Neural progenitor cell (in vitro differentiated cells): ENCODE data around the gene GALNT7. TPM values are rescaled to one million over a fixed set of nuclear protein-coding genes. Genes with fewer than 3 reads are reported as not detected.

Experiments
- DNase-seq: peaks from one replicate; pipeline ENCODE4 v3.0.0-alpha.2; 2016; ENCODE audit warnings: low spot score
- H2AFZ ChIP-seq: fragments of 200-600 bp; sonication (generic); replicated peaks from 2 replicates; pipeline ENCODE4 v1.6.1; 2016; ENCODE audit warnings: antibody characterized with exemption
- H3F3A ChIP-seq: fragments of 200-600 bp; sonication (generic); 2 replicates; pipeline ENCODE4 v1.6.1; 2016; ENCODE audit warnings: antibody characterized with exemption, low read depth
- H3K27ac ChIP-seq: fragments of 200-600 bp; sonication (generic); 2 replicates; pipeline ENCODE4 v1.5.1; 2016; ENCODE audit warnings: mild to moderate bottlenecking
- H3K27me3 ChIP-seq: fragments of 200-600 bp; sonication (generic); 2 replicates; pipeline ENCODE4 v1.6.1; 2016; ENCODE audit warnings: mild to moderate bottlenecking, moderate library complexity
- H3K36me3 ChIP-seq: fragments of 200-600 bp; sonication (generic); 2 replicates; pipeline ENCODE4 v1.5.1; 2016
- H3K4me1 ChIP-seq: fragments of 200-600 bp; sonication (generic); 2 replicates; pipeline ENCODE4 v1.6.1; 2016; ENCODE audit warnings: mixed run types
- H3K4me2 ChIP-seq: fragments of 200-600 bp; sonication (generic); 2 replicates; pipeline ENCODE4 v1.6.1; 2016
- H3K4me3 ChIP-seq: fragments of 200-600 bp; sonication (generic); 2 replicates; pipeline ENCODE4 v1.5.1; 2016
- H3K79me2 ChIP-seq: fragments of 200-600 bp; sonication (generic); 2 replicates; pipeline ENCODE4 v1.6.1; 2016; ENCODE audit warnings: low read depth
- H3K9ac ChIP-seq: fragments of 200-600 bp; sonication (generic); 2 replicates; pipeline ENCODE4 v1.6.1; 2016
- H3K9me3 ChIP-seq: fragments of 200-600 bp; sonication (generic); 2 replicates; pipeline ENCODE4 v1.5.1; 2016; ENCODE audit warnings: low read depth
- H4K20me1 ChIP-seq: fragments of 200-600 bp; sonication (generic); 2 replicates; pipeline ENCODE4 v1.6.1; 2016; ENCODE audit warnings: low read depth
- H3K27ac Mint-ChIP-seq: 3 replicates; pipeline ENCODE4 v1.8.0; 2021; ENCODE audit warnings: mixed read lengths
- H3K27me3 Mint-ChIP-seq: 2 replicates; pipeline ENCODE4 v1.8.0; 2022; ENCODE audit warnings: low read depth, mild to moderate bottlenecking, inconsistent platforms, moderate library complexity, mixed read lengths; ENCODE audit not compliant: insufficient read depth
- H3K36me3 Mint-ChIP-seq: 3 replicates; pipeline ENCODE4 v1.8.0; 2021; ENCODE audit warnings: mixed read lengths
- H3K4me1 Mint-ChIP-seq: 3 replicates; pipeline ENCODE4 v1.8.0; 2021; ENCODE audit warnings: mixed read lengths
- H3K4me3 Mint-ChIP-seq: 3 replicates; pipeline ENCODE4 v1.8.0; 2021; ENCODE audit warnings: mild to moderate bottlenecking, moderate library complexity, mixed read lengths
- H3K9me3 Mint-ChIP-seq: 3 replicates; pipeline ENCODE4 v1.8.0; 2020; ENCODE audit warnings: mixed read lengths
- EZH2 ChIP-seq: fragments of 200-600 bp; sonication (generic); IDR thresholded peaks from 2 replicates; pipeline ENCODE4 v1.6.1; 2017; ENCODE audit warnings: antibody characterized with exemption, mild to moderate bottlenecking, moderate library complexity
- EZH2phosphoT487 ChIP-seq: fragments of 200-600 bp; sonication (generic); IDR thresholded peaks from 2 replicates; pipeline ENCODE4 v1.6.1; 2017; ENCODE audit warnings: antibody characterized with exemption
- total RNA-seq: library from RNA; depleted of rRNA; stranded (reverse); fragments of >200 nt; gene quantifications from 2 replicates; pipeline ENCODE4 v1.2.3, GENCODE V29; 2015; ENCODE audit warnings: low replicate concordance
- TF ChIP-seq, protein P1 (sequence below): fragments of 200-600 bp; sonication (generic); IDR thresholded peaks from 2 replicates; pipeline ENCODE4 v1.5.1; 2017; ENCODE audit warnings: antibody characterized with exemption, mild to moderate bottlenecking

GALNT7 gene
- total RNA-seq, 1 donor from 2014 or later: 62.3 TPM

DNA sequence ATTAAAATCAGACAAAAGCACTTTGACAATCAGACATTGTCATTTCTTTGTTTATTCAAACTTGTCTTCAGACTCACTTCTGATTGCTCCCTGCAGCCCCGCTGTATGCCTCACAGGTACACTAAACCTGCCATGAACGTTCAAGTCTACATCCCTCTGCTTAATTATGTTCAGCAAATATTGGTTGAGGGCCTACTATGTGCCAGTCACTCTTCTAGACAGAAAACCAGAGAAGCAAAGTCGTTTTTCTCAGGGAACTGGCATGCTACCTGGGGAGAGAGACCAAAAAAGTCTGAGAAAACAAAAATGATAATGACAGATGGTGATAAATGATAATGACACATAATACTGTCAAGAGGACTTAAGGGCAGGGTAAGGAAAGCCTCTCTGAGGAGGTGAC lies 146.1 kb downstream of the GALNT7 start:
- H3K4me3 Mint-ChIP-seq: no peak overlapping the region
- Histone ChIP-seq H3K4me3 (no peak overlapping the region), H3K9ac (no peak overlapping the region), H3K4me2 (no peak overlapping the region), H3F3A (no peaks in the 10 kb centered on the region), H3K36me3 (no peaks in the 10 kb centered on the region), H3K27me3 (no peaks in the 10 kb centered on the region), H3K27ac (no peak overlapping the region), H3K9me3 (no peaks in the 10 kb centered on the region), H2AFZ (no peak overlapping the region), H3K79me2 (no peaks in the 10 kb centered on the region), H4K20me1 (no peaks in the 10 kb centered on the region), H3K4me1 (no peaks in the 10 kb centered on the region)
- no peak for DNase-seq
- no peak overlapping the region for H3K27ac Mint-ChIP-seq
- TF ChIP-seq, protein P1, sequence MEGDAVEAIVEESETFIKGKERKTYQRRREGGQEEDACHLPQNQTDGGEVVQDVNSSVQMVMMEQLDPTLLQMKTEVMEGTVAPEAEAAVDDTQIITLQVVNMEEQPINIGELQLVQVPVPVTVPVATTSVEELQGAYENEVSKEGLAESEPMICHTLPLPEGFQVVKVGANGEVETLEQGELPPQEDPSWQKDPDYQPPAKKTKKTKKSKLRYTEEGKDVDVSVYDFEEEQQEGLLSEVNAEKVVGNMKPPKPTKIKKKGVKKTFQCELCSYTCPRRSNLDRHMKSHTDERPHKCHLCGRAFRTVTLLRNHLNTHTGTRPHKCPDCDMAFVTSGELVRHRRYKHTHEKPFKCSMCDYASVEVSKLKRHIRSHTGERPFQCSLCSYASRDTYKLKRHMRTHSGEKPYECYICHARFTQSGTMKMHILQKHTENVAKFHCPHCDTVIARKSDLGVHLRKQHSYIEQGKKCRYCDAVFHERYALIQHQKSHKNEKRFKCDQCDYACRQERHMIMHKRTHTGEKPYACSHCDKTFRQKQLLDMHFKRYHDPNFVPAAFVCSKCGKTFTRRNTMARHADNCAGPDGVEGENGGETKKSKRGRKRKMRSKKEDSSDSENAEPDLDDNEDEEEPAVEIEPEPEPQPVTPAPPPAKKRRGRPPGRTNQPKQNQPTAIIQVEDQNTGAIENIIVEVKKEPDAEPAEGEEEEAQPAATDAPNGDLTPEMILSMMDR: no peak
- TF ChIP-seq EZH2 (no peak), EZH2phosphoT487 (no peak)
- H3K36me3 Mint-ChIP-seq: peaks cover 13% of the 10 kb centered on the region
- no peaks in the 10 kb centered on the region for H3K27me3 Mint-ChIP-seq
- peaks cover 5% of the 10 kb centered on the region for H3K4me1 Mint-ChIP-seq
- no peaks in the 10 kb centered on the region for H3K9me3 Mint-ChIP-seq

GRCh38 chr4:173316060-173316459 lies 147.4 kb downstream of the GALNT7 start:
- no peaks in the 10 kb centered on the region for H3K27me3 ChIP-seq
- H3F3A ChIP-seq: no peaks in the 10 kb centered on the region
- H3K36me3 ChIP-seq: no peaks in the 10 kb centered on the region
- no peak overlapping the region for H3K27ac Mint-ChIP-seq
- no peaks in the 10 kb centered on the region for H4K20me1 ChIP-seq
- peaks cover 5% of the 10 kb centered on the region for H3K4me1 Mint-ChIP-seq
- H3K9me3 ChIP-seq: no peaks in the 10 kb centered on the region
- no peak overlapping the region for H3K4me2 ChIP-seq
- no peak overlapping the region for H3K27ac ChIP-seq
- H3K4me3 Mint-ChIP-seq: no peak overlapping the region
- H3K9me3 Mint-ChIP-seq: no peaks in the 10 kb centered on the region
- H3K27me3 Mint-ChIP-seq: no peaks in the 10 kb centered on the region
- no peak overlapping the region for H3K4me3 ChIP-seq
- DNase-seq: no peak
- TF ChIP-seq EZH2: no peak
- TF ChIP-seq, protein P1: no peak
- TF ChIP-seq EZH2phosphoT487: no peak
- H3K4me1 ChIP-seq: no peaks in the 10 kb centered on the region
- H3K79me2 ChIP-seq: no peaks in the 10 kb centered on the region
- peaks cover 8% of the 10 kb centered on the region for H3K36me3 Mint-ChIP-seq
- no peak overlapping the region for H2AFZ ChIP-seq
- no peak overlapping the region for H3K9ac ChIP-seq

DNA sequence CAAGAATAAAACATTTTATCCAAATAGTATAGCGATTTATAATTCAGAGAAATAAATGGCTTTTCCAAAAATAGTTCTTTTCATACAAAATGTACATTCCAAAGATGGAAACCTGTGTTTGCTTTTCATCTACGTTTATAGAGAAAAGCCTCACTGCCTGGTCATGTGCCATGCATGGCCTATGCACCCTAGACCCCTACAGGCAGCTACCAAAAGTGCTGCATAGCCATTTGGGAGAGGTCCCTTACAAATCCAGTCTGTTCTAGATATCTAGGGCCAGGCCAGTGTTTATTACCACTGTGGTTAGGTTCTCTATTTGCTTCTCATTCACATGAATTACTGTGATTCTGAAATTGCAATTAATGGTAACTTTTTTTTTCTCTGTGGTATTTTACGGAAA lies 148.4 kb downstream of the GALNT7 start:
- Histone ChIP-seq H3F3A (no peaks in the 10 kb centered on the region), H3K79me2 (no peaks in the 10 kb centered on the region), H3K9me3 (no peaks in the 10 kb centered on the region), H2AFZ (no peak overlapping the region), H3K36me3 (no peaks in the 10 kb centered on the region), H3K4me1 (no peaks in the 10 kb centered on the region), H3K4me2 (no peak overlapping the region), H3K27ac (no peak overlapping the region), H3K9ac (no peak overlapping the region), H3K27me3 (no peaks in the 10 kb centered on the region), H4K20me1 (no peaks in the 10 kb centered on the region), H3K4me3 (no peak overlapping the region)
- Mint-ChIP-seq H3K27me3 (no peaks in the 10 kb centered on the region), H3K4me1 (peaks cover 5% of the 10 kb centered on the region), H3K27ac (no peak overlapping the region), H3K4me3 (no peak overlapping the region), H3K36me3 (peaks cover 2% of the 10 kb centered on the region), H3K9me3 (no peaks in the 10 kb centered on the region)
- peak; percentile 53 for DNase-seq
- TF ChIP-seq EZH2phosphoT487: no peak
- TF ChIP-seq, protein P1: peak; percentile 53

DNA sequence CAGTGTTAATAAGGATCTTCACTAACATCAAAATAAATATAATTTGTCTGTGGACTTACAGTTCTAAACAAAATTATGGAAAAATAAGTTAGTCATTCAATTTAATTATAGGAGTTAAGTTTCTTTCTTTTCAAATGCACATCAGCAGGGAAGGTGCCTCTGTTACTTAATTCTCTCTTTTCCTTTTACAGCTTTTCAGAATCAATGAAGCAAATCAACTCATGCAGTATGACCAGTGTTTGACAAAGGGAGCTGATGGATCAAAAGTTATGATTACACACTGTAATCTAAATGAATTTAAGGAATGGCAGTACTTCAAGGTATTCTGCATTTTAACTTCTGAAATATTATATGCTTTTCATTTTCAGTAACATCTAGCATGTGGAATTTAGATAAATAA lies 149.6 kb downstream of the GALNT7 start:
- Histone ChIP-seq H3K27me3 (no peaks in the 10 kb centered on the region), H3K36me3 (no peaks in the 10 kb centered on the region), H3K79me2 (no peaks in the 10 kb centered on the region), H3K4me3 (no peak overlapping the region), H2AFZ (no peak overlapping the region), H3K27ac (no peak overlapping the region), H3K4me2 (no peak overlapping the region), H4K20me1 (no peaks in the 10 kb centered on the region), H3K4me1 (no peaks in the 10 kb centered on the region), H3K9ac (no peak overlapping the region), H3K9me3 (no peaks in the 10 kb centered on the region), H3F3A (no peaks in the 10 kb centered on the region)
- no peak for DNase-seq
- no peaks in the 10 kb centered on the region for H3K27me3 Mint-ChIP-seq
- no peaks in the 10 kb centered on the region for H3K9me3 Mint-ChIP-seq
- no peak overlapping the region for H3K27ac Mint-ChIP-seq
- no peak for TF ChIP-seq EZH2
- peaks cover 2% of the 10 kb centered on the region for H3K36me3 Mint-ChIP-seq
- H3K4me1 Mint-ChIP-seq: peaks cover 5% of the 10 kb centered on the region
- no peak overlapping the region for H3K4me3 Mint-ChIP-seq
